GM13977 (cell line): ENCODE measurements around the gene WNK1.

Source experiments
- DNase-seq: peaks from one replicate; pipeline ENCODE4 v3.0.0; 2012; ENCODE audit warnings: low spot score
- CTCF ChIP-seq: IDR thresholded peaks from 2 replicates; pipeline ENCODE4 v1.5.1; 2012; ENCODE audit warnings: mild to moderate bottlenecking, control low read depth; ENCODE audit not compliant: insufficient read depth; ENCODE audit errors: extremely low read depth, missing control alignments
- in situ Hi-C: fragments of 300-500 bp; cut with MboI; formaldehyde crosslinking; loops from one replicate; pipeline ENCODE4 v1.12.0; 2022; ENCODE audit warnings: low sequenced_read_pairs, low pct_unique_long_range_greater_than_20kb, mixed read lengths, inconsistent platforms; ENCODE audit not compliant: unreplicated experiment

WNK1 gene

GRCh38 chr12:949453-950191 lies 197.2 kb downstream of the WNK1 start, which contains the start of gene RAD52:
RAD52 (minus strand) TSS chr12:949694; CDS start chr12:933058, 16,636 bp downstream.
- peak; percentile 94 for TF ChIP-seq CTCF
- in situ Hi-C loops = loop anchor here (25.0 kb wide), 1 partner anchor 387 kb away; no protein-coding TSS in a partner anchor
- peak; percentile 88 for DNase-seq

GRCh38 chr12:951176-951575 lies 198.8 kb downstream of the WNK1 start:
- DNase-seq = no peak
- in situ Hi-C loops = no loop called here
- TF ChIP-seq CTCF = no peak

- no peak for TF ChIP-seq CTCF
- no peak for DNase-seq
- in situ Hi-C loops = no loop called here
These were observed 201.4 kb downstream of the WNK1 start for GRCh38 chr12:953776-954175.

- in situ Hi-C loops = no loop called here
- no peak for TF ChIP-seq CTCF
- DNase-seq = no peak
These were observed 202.4 kb downstream of the WNK1 start for GRCh38 chr12:954741-955140.

- no peak for TF ChIP-seq CTCF
- in situ Hi-C loops = no loop called here
- no peak for DNase-seq
These were observed 203.6 kb downstream of the WNK1 start for GRCh38 chr12:955939-956338.

GRCh38 chr12:958588-959123 lies 206.3 kb downstream of the WNK1 start:
- DNase-seq = peak; percentile 68
- in situ Hi-C loops = no loop called here
- TF ChIP-seq CTCF = no peak
